ENCODE data around the gene HOXA2.

Gene HOXA2

DNA sequence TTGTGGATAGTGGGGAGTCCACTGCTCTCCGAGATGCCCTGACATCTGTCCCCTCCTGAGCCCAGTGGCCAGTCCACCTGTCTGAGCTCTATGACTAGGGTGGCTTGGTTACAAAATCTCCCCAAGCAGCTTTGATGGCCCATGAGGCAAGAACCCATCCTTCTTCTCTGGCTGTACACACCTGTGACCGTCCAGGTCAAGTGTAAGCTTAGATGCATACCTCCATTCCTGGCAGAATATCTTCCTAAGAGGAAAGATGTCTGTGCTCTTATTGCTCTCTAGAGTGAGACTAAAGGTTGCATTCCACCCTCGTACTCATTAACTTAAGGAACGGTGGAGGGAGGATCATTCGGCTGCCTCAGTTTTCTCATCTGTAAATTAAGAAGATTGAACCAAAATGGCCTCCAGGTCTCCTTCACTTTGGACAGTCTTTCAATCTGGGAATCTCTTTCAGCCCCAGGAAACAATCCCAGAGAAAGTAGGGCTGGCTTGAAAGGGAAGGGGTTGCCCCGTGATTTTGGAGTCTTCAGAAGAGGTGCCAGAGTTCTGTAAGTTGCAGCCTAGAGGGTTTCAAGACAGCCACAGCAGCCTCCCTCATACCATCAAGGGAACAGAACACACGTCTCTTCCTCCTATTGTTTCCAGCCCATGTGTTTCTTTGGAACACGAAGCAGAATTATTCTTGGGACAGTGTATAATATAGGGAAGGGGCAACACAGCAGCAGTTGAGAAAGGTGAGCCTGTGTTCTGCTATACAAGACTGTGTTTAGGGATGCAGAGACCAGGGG is 22.6 kb upstream of the HOXA2 start:
- no peak for DNase-seq

DNA sequence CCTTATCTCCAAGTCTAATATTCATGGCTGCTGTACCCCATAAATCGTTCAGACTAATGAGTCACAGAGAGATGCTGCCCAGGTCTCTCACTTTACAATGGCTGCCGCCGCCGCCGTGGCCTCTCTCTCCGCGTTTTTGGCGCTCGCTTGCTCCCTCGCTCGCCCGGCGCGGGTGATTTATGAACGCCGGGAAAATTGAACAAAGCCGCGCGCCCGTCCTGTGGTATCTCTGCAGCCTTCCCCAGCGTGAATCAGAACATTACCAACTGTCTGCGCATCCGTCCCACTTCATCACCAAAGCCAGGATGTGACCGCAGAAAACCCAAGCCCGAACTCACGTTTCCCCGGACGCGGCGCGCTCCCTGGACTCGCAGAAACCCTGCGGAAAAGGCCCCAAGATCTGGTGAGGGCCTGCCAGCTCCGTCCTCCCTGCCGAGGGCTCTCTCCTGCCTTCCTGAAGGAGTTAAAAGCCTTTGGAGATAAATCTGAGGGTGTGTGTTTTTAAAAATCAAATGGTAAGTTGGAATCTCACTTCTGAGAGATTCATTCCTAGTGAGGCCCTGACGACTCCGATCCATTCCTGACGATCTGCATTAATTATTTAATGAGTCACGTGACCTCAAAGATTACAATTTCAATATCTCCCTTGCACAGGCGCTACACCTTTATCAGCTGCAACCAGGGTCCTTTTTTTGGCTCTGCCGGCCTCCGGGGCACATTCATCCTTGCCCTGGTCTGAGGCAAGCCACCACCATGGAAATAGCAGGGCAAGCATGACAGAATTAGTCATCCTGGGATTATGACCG is 21.8 kb upstream of the HOXA2 start:
- DNase-seq: no peak

DNA sequence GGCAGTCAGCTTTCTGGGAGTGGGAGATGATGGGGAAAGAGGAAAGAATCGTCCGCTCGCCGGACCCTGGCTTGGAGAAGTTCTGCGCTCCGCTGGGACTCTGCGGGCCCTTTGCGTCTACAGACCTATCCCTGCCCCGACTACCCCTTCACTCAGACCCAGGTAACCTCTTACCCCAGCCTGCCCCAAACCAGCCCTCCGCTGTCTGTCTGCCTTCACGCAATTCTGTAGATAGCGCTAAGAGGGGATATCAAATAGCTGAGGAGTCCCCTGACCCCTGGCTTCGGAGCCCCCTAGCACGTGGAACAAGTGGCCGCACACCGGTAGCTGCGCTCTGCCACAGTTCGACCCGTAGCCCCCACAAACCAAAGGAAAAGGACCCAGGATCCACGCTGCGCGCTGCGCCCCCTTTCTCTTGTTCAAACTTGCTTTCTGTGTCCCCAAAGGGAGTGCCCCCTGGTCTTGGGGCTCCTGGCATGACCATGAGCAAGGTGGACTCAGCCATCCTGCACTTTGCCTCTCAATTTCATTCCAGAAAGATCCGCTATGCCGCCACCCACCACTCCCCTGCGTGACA is 21.1 kb upstream of the HOXA2 start:
- no peak for DNase-seq

DNA sequence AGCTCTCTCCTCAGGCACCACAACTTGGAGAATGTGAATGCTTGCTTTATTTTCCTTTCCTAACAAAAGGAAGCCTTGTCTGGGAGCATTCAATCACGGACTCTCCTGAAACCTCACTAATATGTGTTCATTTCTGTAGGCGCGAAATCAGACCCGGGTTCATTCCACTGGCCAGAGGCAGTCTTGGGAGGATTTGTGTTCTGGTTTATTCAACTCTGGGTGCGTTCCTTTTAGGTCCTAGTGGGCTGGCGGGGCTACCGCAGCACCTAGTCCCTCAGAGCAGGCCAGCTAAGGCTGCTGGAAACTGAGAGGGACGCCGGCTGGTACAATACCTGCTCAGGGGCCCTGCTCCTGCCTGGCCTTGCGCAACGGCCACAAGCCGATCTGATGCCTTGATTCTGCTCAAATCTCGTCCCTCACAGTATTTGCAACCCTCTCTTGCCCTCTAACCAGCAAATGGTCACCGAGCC is 20.6 kb upstream of the HOXA2 start:
- DNase-seq: no peak

DNA sequence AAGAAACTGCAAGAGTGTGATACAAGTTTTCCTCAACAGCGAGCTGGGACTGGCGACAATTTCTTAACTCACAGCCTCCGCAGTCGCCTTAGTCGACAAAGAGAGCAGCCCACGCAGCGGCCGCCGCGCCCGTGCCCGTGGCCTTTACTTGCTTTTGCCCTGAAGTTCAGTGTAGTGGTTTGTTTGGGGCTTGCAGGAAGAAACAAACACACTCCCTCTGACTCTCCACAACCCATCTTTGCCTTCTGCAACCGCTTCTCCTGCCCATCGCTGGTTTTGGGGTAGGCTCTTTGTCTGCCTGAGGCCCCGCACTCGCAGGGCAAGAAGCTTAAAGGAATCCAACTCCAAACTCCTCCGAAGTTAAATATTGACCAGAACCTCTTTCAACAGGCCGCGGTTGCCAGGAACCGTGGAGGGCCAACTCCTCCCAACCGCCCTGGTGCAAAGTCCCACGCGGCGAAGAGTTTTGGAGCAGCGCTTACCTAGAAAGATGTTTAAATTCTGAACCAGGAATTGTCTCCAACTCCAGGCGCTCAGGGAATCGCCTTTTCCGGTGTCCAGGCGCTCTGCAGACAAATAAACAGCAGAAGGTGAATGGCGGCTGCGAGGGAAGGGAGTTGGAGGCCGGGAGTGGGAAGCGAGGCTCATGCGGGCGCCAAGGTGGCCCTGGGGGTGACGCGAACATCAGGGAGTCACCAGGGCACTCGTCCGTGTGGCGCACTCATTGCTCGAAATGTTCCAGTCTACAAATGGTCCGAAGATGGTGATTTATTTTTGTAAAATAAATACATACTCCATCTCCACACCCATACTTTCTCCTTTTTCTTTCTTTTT is 19.8 kb upstream of the HOXA2 start:
- no peak for DNase-seq

DNA sequence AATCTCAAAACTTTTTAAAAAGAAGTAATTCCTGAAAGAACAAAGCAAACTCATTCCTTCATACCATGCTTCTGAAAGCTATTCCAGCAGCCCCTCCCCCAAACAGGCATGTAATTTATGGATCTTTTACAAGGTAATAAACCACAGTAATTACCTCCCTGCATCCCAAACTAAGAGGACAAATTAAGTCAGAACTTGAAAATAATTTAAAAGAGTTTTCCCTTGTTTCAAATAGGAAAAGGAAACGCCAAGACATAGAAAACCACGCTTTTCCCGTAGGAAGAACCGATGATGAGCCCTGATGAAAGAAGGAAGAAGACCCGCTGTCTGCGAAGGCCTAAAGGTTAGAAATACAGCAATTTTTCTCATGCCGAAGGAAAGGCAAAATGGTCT is 19.2 kb upstream of the HOXA2 start:
- DNase-seq: no peak

DNA sequence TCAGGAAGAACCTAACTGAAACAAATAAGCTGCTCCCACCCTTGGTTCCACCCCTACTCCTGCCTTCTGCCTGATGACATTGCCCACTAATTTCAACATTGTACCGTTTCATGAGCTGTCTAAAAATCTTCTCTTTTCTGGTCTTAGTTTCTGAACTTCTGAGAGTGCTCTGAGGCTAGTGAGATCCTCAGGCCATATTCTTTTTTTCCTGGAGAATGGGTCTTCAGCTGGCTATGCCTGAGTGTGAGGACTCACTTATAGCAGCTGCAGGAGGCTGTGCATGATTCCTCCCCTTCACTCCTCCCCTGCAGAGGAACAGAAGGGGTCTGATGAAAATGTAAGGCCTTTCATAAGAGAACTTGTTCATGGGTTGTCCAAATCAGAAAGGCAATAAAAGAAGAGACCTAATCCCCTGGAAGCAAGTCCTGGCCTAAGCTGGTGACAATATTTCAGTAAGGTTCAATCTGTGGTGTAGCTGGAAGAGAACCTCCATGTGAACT is 17.0 kb upstream of the HOXA2 start:
- no peak for DNase-seq

DNA sequence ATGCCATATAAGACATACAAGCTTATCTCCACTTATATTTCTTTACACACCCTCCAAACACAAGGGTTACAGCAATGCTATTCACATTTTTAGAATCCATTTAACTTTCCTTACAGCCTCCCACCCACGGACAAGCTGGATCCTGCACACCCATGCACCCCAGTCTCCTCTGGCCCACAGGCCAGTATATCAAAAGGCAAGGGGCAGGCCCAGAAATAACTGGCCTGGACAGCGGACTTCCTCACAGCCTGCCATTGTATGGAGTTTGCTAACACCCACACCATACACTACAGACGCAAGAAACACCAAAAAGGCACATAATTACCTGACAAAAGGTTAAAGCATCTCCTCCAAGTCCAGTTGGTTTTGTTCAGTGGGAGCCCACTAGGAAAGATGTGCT is 16.1 kb upstream of the HOXA2 start:
- no peak for DNase-seq

DNA sequence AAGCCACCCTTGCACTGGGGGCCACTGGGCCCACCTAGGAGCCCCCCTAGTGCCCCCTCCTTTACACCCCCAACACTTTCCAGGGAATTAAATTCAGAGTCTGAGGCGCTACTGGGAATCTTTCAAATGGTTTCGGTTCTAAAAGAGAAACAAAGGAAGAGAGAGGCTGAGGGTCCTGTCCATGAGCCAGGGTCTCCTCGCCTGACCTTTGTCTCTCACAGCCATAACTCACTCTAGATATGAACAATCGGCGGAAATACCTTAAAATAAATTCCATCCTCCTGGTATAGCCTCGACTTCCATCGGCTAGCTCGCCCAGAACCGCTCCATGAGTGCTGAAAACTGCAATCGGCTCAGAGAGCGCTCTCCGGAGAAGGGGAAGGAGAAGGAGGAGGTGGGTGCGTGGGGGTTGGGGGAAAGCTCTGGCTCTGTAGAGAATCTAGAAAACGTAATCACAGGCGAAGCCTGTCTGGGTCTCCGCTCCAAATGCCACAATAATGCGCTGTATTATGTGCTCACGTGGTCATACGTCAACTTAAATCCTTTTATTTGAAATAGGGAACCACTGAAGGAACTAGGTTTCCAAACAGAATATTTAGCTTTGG is 15.5 kb upstream of the HOXA2 start:
- DNase-seq: no peak

DNA sequence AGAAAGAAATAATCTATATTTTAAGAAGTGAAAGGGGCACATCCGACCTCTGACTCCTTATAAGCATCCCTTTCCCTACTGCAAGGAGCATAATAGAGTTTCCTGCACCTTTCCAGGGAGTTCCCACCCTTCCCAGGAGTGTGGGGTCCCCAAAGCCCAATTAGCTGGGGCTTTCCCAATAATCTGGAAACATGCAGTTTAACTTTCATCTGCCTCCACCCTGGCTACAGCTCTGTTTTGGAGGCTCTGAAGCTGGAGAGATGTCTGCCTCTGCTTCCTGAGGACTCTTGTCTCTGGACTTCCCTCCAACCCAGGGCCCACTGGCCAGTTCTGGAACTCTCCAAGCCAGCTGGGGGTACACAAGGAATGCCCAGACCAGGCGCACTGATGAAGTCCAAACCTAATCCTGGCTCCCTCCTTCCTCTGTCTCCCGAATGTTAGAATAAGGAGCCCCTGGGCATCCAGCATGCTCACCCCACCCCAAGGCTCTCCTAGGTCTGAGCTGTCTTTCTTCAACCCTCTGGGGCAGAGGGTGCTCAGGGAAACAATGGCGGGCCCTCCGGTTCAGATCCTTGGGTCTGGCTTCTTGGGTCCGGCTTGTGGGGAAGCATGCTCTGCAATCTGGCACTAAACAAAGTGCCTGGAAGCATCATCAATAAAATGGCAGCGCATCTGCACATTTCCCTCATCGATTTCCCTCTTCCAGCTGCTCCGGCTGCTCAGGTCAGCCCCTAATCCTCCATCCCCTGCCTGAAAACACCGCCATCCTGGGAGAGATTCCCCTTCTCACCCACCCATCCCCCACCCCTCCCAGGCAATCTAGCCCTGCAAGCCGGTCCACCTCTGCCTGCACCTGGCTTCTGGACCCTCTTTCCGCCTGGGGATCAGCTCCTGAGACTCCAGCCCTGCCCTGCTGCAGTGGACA is 14.7 kb upstream of the HOXA2 start:
- DNase-seq: no peak

DNA sequence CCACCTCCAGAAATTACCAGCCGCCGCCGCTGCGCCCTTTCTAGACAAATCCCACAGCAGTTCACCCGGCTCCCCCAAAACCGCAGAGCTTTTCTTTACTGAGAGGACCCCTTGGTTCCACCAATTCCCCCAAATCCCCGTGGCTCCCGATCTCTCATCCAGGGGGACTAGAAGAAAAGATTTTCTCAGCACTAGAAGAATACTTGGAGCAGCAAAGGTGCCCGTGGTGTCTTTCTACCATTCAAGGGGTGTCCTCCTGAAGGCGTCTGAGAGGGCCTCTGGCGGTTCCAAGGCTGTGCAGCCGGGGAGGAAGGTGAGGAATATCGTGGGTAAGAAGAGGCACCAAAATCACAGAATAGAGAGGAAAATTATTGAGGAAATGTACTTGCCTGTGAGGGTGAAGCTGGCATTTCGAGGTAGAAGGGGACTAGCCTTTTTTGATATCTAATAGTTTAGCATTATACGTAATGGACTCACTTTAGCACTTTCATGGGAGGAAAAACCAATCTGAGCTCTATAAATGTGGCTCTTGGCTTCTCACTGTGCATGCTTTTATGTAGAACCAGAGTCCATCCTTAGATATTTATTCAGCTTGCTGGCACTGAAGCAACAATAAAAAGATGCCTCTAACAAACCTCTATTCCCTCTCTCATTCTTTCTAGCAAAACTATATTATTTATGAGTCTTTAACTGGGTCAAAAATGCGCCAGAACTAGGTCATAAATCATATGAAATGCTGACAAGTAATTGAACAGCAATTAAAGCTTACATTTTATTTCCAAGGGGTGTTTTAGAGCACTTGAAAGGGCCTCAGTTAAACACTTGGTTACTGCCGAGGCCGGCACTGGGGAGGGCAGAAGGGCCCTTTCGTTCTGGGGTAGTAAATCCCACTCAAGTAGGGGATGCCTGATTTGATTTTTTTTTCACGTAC is 13.8 kb upstream of the HOXA2 start:
- DNase-seq: no peak

DNA sequence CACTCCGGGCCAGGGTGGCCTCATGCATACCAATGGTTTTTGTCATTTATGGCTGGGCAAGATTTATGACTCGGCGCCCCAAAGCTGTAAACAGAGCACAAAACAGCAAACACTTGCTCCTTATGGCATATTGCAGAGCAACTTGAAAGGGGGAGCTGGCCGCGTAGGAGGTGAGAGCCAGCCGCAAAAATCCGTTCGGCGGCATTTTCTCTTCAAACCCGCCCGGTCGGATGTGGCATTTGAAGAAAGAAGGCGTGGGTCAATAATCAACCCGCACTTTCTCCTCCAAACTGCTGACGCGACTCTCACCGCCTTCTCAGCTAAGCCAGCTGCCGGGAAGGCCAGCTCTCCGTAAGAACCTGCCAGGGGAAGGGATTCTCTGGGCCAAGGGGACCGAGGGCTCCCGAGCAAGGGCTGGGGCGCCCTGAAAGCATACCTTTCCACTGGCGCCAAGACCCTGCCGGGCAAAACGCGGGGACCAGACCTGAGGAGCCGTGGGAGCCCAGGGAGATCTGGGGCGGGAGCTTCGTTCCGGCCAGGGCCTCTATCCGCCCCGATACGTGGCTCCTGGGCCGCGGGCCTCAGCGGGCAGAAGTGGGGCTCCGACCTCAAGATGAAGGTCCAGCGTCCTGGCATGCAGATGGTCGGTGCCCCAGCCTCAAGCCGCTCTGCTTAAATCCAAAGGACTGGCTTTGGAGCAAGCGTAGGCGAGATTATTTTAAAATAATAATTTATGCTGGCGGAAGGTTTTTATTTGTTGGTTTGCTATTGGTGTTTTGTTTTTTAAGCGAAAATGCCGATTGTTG is 12.9 kb upstream of the HOXA2 start:
- no peak for DNase-seq

DNA sequence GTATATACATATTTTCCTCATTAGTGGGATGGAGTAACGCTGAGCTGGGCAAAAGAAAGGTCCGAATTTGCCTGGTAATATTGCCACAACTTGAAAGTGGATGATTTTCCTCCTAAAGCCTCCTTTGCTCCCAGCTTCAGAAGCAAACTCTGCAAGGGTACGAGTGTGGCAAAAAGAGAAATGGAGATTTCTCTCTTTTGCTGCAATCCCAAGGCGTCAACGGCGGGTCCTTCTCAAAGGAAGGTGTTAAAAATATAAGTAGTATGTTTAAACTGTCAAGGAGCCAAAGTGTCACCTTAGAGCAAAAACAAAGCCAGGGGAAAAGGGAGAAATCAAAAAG is 12.4 kb upstream of the HOXA2 start:
- DNase-seq: no peak

DNA sequence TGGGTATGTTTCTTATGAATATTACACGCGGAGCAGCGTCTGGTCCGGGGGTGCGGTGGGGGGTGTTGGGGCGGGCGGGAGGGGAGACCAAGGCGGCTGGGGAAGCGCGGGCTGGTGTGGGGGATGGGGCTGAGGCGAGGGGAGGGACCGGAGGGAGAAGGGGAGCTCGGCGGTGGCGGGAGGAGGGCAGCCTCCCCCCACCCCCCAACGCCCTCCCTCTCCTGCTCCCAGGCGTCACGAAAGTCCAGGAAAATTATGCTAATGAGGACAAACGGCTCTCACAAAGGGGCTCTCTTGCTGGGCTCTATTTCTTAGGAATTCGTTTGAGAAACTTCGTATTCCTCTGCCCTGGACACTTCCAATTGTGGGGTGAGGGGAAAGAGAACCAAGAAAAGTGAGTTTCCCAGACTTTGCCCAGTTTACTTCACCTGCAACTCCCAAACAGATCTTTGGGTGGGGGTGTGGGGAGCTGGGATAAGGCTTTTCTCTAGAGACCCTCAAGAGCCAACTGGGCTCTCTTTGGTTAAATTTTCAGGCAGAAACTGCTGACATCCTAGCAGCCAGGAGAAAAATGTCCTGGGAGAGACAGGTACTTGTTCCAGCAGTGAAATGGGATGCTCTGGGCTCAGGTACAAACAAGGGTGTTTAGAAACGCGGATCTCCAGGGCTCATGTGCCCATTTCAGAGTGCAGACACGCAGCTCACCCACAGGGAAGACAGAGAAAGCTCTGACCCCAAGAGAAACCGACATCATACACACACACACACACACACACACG is 11.7 kb upstream of the HOXA2 start:
- DNase-seq: no peak

DNA sequence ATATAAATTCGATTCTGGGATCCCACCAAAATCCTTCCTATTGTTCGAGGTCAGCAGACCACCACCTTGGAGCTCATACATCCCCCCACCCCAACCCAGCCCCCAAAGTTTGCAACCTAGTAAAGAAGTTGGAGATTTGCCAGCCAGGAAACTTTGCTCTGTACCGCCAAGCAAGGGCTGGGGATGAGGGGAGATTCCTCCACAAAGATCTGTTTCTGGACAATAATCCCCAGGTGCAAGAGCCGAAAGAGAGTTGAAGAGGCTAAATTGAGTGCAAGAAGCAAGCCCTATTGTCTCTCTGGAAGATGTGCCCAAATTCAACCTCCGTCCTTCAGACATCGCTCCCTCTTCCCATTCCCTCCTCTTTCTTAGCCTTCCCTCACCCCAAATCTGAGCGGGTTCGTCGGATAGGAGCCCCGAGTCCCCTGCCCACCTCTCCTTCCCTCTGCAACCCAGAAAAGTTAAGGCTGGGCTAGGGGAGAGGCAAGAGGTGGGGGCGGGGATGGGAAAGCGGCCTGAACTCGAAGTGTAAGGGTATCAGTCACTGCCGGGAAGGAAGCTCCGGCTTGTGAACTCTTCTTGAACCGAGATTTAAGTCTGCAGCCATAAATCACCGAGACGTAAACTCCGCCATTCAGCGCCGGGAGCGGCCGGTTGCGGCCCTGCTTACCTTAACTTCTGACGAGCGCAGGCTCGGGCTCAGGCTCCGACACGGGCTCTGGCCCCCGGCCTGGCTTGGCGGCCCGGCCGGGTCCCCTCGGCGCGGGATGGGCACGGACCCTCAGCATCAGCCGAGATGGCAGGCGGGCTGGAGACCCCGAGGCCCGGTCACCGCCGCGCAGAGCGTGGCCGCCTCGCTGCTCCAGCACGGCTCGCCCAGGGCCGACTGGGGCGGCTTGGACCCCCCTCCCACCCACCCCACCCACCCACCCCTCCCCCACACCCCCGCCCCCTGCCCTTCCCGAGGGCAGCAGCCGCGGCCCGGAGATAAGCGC is 10.8 kb upstream of the HOXA2 start:
- DNase-seq: no peak

DNA sequence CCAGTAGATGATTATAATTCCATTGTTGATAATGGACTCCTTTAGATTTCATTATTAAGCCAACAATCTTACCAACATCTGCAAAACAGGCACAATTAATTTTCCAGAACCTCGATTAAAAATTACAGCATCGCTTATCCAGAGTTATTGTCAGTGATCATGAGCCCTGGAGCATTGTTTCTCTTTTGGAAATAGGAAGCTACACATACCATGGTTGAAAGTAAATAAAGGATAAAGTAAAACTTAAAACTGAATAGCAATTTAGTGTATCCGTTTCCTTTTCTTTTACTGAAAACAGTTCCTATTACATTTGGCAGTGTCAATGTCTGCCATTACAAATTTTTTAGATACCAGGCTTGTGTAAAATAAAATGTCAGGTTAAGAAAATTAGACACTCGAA is 9.9 kb upstream of the HOXA2 start:
- DNase-seq: no peak

DNA sequence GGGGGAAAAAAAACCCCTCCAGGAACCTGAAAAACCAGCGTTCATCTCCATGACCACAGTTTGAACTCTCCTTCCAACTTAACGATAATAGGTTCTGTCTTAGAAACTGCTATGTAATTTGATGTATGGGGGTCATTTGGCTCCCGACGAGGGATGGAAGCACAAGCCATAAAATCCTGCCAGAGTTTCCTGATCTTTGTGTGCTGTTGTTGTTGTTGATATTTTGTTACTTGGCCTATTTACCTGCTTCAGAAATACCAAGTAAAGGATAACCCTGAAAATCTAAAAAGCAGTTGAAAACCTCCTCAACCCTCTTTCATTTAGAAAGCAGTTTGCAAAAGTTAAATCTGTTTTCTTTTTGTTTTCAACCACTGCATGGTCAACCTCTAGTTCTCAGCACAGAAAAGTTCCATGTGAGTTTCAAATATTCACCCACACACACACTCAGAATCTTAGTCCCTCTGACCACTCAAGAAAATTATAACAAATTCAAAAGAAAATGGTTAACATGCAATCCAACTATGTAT is 9.3 kb upstream of the HOXA2 start:
- no peak for DNase-seq

All from midbrain (tissue), 1 donor.